GM21390 (cell line): Measurements from ENCODE around the gene MRE11.
"Not testable (repeated sequence)": the region's sequence is repeated elsewhere in the genome, so short reads cannot be mapped to it uniquely, and the experiment has no call there.

ENCODE experiments used
- ATAC-seq: cut with Tn5 transposase; IDR thresholded peaks from one replicate; pipeline ENCODE4 v1.9.1; 2021; ENCODE audit not compliant: unreplicated experiment

Gene MRE11

DNA sequence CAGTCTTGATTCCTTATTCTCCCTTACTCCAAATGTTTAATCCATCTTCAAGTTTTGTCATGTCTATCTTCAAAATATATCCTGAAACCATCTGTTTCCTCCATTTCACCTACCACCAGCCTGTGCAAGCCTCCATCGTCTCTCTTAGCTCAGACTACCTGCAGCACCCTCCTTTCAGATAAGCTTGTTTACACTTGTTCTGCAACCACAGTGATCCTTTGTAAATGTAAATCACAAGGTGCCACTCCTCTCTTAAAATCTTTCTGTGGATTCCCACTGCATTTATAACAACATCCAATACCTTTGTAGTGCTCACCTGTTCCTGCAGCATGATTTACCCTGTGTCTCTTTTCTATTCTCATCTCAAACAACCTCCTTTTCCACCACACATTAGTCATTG, 60.6 kb downstream of the MRE11 start:
- no peak for ATAC-seq

DNA sequence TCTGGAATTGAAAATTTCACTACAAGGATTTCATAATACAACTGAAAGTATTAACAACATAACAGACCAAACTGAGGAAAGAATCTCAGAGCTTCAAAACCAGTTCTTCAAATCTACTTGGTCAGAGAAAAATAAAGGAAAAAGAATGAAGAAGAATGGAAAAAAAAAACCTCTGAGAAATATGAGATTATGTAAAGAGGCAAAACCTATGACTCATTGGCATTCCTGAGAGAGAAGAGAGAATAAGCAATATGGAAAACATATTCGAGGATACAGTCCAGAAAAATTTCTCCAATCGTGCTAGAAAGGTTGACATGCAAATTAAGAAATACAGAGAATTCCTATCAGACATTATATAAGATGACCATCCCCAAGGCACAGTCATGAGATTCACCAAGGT, 69.0 kb downstream of the MRE11 start:
- ATAC-seq: no peak

DNA sequence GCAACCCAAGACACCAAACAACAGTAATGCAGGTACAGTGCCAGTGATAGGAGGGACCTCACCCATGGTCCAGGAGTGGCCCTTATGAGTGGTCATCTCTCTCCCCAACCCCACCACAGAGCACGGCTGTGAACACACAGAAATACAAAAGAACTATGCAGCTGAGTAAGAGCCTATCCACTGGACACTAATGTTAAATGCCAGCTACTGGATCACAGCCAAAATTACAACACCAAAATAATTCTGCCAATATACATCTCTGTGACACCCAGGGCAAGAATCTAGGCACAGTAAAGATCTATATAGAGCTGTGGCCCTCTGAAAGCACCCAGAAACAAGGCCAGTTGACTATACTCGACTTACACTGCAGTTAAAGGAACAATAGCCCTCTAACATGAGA, 69.6 kb downstream of the MRE11 start:
- ATAC-seq: no peak

DNA sequence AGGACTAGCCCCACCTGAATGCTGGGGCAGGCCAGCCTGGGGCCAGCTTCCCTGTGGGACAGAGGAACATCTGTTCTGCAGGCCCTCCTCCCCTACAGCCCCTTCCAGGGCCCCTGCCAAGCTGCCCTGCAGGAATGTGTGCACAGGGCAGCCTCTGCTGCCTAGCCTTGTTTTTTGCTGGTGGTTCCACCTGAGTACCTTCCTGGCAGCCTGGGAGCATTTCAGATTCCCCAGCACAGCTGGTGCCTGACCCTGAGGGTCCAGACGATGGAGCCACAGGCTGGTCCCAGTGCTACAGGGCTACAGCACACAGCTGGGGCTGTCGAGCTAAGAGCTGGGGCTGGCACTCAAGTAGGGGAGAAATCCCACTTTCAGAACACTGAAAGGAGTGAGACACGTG, 70.1 kb downstream of the MRE11 start:
- no peak for ATAC-seq

DNA sequence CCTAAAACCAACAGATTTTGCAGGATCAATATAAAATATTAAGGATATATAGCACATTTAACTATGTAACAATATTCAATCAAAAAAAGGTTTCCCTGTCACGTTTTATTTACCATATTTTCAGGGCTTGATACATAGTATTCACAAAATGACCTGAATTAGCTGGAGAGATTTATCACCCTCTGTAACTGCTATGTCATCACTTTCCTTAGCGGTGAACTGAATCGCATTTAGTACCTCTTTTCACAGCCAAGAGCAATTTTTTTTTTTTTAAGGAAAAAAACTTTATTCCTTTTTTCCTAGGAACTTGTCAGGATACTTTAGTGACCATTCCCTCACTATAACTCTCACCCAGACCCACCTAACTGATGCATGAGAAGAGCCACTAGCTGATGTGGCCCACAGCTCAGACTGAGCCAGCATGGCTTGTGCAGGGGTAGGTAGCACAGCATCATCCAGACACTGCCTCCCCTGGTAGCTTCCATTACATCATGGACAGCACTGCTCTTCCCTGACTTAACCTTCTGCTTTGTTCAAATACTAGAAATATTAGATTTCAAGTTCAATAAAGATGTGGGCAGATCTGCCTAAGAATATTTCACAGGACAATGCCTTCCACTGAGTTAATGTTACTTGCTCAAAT, 75.4 kb downstream of the MRE11 start:
- no peak for ATAC-seq

DNA sequence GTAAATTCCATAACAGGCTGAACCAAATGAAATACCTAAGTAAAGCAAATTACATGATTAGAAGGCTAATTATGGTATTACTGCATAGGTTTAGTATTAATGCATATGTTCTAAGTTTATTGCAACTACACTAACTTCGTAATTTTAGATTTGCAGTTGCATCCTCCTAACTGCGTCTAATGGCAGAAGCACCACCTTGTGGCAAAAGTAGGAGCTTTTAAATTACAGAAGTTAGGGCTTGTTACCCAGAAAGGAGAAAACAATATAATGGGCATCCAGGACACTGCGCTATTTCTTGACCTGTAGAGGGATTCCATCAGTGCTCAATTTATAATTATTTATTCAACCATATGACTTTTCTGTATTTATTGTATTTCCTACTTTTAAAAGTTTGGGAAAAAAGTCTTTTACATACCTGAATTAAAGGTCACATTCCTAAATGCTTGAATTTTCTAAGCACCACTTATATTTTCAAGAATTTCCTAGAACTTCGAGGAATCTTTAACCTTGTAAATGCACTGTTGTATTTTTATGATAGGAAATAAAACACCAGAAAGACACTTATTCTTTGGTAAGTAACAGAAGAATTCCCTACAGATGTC, 76.2 kb downstream of the MRE11 start:
- ATAC-seq: no peak

DNA sequence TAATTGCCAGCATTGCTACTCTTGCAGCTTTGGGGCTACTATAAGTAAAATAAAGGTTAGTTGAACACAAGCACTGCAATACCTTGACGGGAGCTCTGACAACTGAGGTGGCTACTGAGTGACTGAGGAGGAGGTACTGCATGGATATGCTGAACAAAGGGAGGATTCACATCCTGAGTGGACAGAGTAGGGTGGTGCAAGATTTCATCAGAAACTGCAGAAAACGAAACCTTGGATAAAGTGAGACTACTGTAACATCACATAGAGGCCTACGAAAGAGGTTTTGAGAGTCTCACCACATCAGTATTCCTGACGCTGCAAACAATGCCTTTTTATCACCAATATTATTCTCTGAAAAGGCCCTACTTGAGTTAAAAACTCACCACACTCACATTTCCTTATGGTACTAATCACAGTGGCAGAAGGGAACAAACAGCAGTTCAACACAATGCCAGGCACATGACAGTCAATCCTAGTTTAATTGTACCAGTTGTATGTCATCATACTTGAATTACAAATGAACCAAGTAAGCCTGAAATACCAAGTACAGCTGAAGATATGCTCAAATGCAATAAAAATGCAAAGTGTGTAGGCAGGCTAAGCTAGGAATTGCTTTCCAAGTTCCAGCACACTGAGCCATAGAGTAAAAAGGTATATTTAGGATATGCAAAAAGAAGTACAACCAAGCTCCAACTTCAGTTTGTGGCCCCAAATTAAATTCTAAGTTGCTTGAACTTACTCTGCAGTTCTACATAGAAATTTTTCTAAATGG, 88.4 kb downstream of the MRE11 start:
- ATAC-seq: no peak

DNA sequence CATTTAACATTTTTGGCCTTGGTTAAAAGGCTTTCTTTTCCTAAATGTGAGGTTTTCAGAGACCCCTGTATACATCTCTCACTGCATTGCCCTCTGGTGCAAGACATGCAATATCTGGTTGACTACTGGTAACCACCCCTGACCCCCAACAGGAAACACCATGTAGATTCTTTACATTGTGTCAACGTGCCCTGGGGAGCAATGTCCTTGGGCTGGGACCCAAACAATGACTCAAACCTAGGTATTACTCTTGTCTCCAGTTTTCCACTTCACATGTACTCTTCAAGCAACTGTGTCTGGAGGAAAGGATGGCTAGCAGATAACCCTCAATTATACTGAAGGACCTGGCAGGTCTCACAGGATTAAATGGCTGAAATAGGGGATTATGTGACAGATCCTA, 91.3 kb downstream of the MRE11 start:
- no peak for ATAC-seq

DNA sequence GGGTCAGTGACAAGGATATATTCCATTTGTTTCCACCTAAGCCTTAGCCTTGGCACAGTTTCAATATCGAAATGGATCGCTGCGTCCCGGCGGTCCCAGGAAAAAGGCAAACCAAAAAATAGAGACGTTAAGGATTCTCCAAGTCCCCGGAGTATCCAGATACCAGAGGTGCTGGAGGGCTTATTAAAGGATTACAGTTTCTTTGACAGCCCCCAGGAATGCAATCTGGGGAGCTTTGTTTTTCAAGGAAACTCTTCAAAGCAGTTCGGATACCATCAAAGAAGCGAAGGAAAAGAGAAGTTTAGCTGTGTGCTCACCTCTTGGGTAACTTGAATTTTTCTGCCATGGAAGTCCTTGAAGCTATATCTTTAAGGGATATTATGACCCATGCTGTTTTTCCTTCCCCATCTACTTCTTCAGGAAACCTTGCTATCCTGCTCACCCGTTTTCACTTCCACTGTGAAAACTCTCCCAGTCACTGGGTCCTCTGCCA, 91.8 kb downstream of the MRE11 start:
- no peak for ATAC-seq

DNA sequence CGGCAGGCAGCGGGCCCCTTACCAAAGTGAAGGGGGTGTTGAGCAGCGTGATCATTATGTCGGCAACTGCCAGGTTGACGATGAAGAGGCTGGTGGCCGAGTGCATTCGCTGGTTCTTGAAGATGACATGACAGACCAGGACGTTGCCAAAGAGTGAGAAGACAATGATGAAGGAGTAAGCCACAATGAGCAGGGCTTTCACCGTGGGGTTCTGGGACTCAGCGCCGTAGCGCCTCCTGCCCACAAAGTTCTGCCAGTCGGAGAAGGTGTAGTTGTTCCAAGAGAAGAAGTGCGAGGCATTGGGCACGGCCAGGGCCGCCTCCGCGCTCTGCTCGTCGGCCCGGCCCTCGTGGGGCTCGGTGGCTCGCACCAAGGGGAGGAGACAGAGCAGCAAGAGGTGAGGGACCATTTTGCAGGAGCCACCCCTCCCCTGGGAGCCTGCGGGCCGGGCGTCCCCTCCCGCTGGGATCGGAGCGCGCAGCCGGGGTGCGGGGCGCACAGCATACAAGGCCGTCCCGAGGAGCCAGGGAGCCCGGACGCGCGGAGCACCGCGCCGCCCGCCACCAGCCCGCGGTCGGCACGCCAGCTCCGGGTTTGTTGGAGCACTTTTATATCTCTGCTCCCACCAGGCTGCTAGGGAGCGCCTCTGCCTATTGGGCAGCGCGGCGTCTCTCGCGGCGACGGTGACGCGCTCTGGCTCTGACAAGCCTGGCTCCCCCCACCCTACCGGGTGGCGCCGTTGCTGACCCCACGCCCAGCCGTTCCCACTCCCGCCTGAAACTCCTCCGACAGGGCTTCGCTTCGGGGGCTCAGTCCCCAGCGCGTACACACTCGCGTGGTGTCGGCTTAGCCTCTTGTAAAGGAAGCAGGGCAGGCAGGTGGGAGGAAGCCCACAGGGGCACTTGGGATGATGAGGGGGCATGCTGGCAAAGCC, 92.5 kb downstream of the MRE11 start, which contains the start of gene GPR83:
Gene GPR83 (minus strand): TSS at position 581 of the 934 bp plus-strand sequence. CDS start 172 bp downstream, at position 409.
- ATAC-seq: no peak

DNA sequence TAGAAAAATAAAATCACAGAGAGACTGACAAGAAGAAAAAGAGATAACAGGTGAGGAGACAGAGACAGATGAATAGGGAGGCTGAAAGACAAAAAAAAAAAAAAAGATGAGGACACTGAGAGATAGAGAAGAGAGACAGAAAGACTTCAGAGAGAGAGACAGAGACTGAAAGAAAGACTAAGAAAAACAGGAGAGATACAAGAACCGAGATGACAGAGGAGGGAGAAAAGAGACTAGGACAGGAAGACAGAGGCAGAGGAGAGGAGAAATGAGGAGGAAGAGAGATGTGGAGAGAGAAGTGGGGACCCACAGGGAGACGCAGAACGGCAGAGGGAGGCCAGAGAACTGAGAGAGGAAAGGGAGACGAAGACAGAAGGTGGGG, 93.2 kb downstream of the MRE11 start:
- no peak for ATAC-seq

DNA sequence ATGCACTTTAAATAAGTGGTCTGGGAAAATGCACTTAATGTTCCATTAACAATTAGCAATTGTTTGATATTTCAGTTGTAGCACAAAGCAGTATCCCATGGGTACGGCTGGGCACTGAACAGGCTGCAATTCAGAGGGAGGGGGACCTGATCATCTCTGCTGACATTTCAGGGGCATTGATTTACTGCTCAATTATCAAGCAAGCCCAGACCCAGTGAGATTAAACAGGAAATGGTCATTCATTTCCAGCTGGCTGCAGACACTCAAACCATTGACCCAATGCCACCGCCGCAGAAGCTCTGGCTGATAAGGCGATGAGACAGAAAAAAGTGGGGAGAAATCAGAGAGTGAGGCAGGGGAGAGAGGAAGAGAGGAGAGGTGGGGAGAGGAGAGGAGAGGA, 93.6 kb downstream of the MRE11 start:
- ATAC-seq: no peak

DNA sequence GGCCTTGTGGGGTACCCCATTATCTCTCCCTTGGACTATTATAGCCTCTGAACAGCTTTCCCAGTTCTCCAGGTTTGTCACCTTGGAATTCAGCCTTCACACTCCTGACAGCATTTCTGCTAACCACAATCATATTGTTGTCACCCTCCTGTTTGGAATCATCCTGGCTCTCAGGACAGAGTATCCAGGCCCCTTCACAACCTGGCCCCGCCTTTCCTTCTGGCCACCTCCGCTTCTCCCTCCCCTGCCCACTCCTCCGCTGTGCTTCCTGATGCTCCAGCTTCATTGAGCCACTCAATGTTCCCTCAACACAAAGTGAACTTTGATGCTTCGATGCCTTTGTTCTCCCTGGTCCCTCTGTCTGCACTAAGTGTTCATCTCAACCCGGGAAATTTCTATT, 95.5 kb downstream of the MRE11 start:
- ATAC-seq: no peak

DNA sequence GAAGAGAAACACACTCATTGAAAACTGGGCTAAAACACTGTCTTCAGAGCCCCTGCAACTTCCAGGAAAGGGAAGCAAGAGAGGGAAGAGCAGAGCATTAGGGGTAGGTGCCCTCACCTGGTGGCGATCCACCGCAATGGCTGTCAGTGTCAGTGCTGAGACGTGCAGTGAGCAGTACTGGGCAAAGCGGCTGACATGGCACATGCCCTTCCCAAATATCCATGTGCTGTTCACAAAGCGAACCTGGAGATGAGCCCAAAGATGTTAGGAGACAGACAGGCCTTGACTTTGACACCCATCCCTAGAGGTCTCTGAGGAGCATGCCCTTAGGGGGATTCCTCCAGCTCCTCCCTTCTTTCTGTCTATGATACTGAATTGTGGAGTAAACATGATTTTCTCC, 97.4 kb downstream of the MRE11 start:
- ATAC-seq: no peak

DNA sequence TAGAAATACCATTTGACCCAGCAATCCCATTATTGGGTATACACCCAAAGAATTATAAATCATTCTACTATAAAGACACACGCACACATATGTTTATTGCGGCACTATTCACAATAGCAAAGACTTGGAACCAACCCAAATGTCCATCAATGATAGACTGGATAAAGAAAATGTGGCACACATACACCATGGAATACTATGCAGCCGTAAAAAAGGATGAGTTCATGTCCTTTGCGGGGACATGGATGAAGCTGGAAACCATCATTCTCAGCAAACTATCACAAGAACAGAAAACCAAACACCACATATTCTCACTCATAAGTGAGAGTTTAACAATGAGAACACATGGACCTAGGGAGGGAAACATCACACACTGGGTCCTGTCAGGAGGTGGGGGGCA, 101.7 kb downstream of the MRE11 start:
- not testable (repeated sequence) for ATAC-seq

DNA sequence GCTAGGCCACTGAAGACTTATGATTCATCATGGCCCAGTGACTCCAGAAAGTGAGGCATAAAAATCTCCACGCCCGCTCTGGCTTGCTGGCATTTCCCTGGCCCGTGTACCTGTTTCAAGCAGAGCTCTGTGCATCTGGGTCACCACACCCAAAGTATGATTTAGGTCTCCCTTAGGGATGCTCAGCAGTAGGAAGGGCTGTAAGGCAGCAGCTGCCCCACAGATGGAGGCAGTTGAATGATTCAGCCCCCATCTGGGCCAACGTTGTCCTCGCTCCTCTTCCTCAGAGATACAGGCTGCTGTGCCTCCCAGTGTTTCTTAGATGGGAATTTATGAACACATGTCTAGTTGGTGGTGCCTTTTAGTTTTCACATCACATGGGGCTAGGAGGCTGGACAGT, 114.0 kb downstream of the MRE11 start:
- ATAC-seq: no peak

DNA sequence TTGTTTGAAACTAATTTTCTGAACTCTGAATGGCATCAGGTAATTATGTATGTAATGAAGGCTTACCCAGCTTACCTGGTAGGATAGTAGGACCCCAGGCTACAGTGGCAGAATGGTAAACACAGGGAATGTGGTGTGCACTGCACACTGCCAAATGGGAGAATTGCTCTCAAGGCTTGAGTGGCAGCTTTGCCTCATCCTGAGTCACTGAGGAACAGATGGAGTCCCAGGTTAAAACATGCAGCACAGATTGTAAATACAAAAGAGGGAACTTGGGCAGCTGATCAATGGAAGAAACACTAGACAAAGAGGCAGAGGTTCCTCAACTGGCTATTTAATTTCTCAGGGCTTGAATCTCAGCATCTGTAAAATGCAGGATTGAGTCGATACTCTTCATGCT, 116.8 kb downstream of the MRE11 start:
- ATAC-seq: no peak

DNA sequence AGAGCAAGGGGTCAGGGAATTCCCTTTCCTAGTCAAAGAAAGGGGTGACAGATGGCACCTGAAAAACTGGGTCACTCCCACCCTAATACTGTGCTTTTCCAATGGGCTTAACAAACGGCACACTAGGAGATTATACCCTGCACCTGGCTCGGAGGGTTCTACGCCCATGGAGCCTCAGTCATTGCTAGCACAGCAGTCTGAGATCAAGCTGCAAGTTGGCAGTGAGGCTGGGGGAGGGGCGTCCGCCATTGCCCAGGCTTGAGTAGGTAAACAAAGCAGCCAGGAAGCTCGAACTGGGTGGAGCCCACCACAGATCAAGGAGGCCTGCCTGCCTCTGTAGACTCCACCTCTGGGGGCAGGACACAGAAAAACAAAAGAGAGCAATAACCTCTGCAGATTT, 123.1 kb downstream of the MRE11 start:
- ATAC-seq: not testable (repeated sequence)
